ENCODE measurements around the gene CLN5. TPM values are rescaled to one million over a fixed set of nuclear protein-coding genes. Genes with fewer than 3 reads are reported as not detected.
A peak's percentile ranks its signal among the peaks of the same experiment; 100 is the strongest.

Gene CLN5
- polyA plus RNA-seq, 4 donors, result 4.0 to 39.8 (median 11.6) TPM

- H3K36me3 ChIP-seq (ENCODE audit: control insufficient read depth in 3 of 3, insufficient read depth in 2 of 3, low read depth in 1 of 3, low read length in 3 of 3), result no peaks in the 10 kb centered on the region
- no peaks in the 10 kb centered on the region for H3K9me3 ChIP-seq (ENCODE audit: control insufficient read depth in 2 of 2, insufficient read depth in 1 of 2, low read depth in 1 of 2, low read length in 1 of 2)
- H3K4me1 ChIP-seq (ENCODE audit: control insufficient read depth in 3 of 3, insufficient read depth in 2 of 3, low read depth in 1 of 3, low read length in 2 of 3), result peaks cover 0 to 4% (median 0%) of the 10 kb centered on the region in 3 donors
- FAIRE-seq (no peak), DNase-seq (no peak)
- H3K27ac ChIP-seq (ENCODE audit: low read depth in 1 of 3, low read length in 2 of 3), result no peak overlapping the region
- H3K27me3 ChIP-seq (ENCODE audit: control insufficient read depth in 3 of 3, insufficient read depth in 3 of 3, low read length in 3 of 3), result peaks cover 0 to 15% (median 0%) of the 10 kb centered on the region in 3 donors
- H3K4me3 ChIP-seq (ENCODE audit: low read depth in 1 of 3, low read length in 3 of 3), result no peak overlapping the region
- WGBS, 3 donors, result 39 to 48% (median 44%) methylated on average over 6 of the region's 6 CpGs
Observed at GRCh38 chr13:76982061-76982460, 9.8 kb upstream of the CLN5 start.

DNA sequence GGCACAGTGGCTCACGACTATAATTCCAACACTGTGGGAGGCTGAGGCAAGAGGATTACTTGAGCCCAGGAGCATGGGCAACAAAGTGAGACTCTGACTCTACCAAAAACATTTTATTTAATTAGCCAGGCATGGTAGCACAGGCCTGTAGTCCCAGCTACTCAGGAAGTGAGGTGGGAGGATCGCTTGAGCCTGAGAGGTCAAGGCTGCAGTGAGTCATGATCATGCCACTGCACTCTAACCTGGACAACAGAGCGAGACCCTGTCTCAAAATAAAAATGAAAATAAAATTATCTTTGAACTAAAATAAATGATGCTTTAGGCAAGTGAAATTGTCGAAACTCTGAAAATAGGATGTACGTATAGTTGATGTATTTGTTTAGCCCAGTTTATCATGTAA is 8.2 kb upstream of the CLN5 start:
- H3K4me3 ChIP-seq (ENCODE audit: low read depth in 1 of 3, low read length in 3 of 3), result no peak overlapping the region
- H3K27me3 ChIP-seq (ENCODE audit: control insufficient read depth in 3 of 3, insufficient read depth in 3 of 3, low read length in 3 of 3), result peaks cover 0 to 15% (median 0%) of the 10 kb centered on the region in 3 donors
- no peak for DNase-seq
- H3K9me3 ChIP-seq (ENCODE audit: control insufficient read depth in 2 of 2, insufficient read depth in 1 of 2, low read depth in 1 of 2, low read length in 1 of 2), result no peaks in the 10 kb centered on the region
- H3K27ac ChIP-seq (ENCODE audit: low read depth in 1 of 3, low read length in 2 of 3), result no peak overlapping the region
- 67 to 76% (median 73%) methylated on average over 5 of the region's 5 CpGs for WGBS, 3 donors
- peaks cover 0 to 4% (median 0%) of the 10 kb centered on the region in 3 donors for H3K4me1 ChIP-seq (ENCODE audit: control insufficient read depth in 3 of 3, insufficient read depth in 2 of 3, low read depth in 1 of 3, low read length in 2 of 3)
- FAIRE-seq, result no peak
- H3K36me3 ChIP-seq (ENCODE audit: control insufficient read depth in 3 of 3, insufficient read depth in 2 of 3, low read depth in 1 of 3, low read length in 3 of 3), result no peaks in the 10 kb centered on the region

- peak in 1 of 2 donors; percentile 68 for DNase-seq
- no peak for FAIRE-seq
- WGBS, 3 donors, result 28 to 47% (median 32%) methylated on average over 15 of the region's 15 CpGs
- Histone ChIP-seq H3K4me3 (ENCODE audit: low read depth in 1 of 3, low read length in 3 of 3) (peak overlapping the region in 2 of 3 donors; percentile 61 to 69), H3K36me3 (ENCODE audit: control insufficient read depth in 3 of 3, insufficient read depth in 2 of 3, low read depth in 1 of 3, low read length in 3 of 3) (peaks cover 2 to 3% (median 3%) of the 10 kb centered on the region in 3 donors), H3K9me3 (ENCODE audit: control insufficient read depth in 2 of 2, insufficient read depth in 1 of 2, low read depth in 1 of 2, low read length in 1 of 2) (no peaks in the 10 kb centered on the region), H3K4me1 (ENCODE audit: control insufficient read depth in 3 of 3, insufficient read depth in 2 of 3, low read depth in 1 of 3, low read length in 2 of 3) (peaks cover 1 to 12% (median 4%) of the 10 kb centered on the region in 3 donors), H3K27me3 (ENCODE audit: control insufficient read depth in 3 of 3, insufficient read depth in 3 of 3, low read length in 3 of 3) (no peaks in the 10 kb centered on the region), H3K27ac (ENCODE audit: low read depth in 1 of 3, low read length in 2 of 3) (peak overlapping the region; percentile 80 to 97 (median 85))
Observed at GRCh38 chr13:76991432-76991795, 467 bp upstream of the CLN5 start.

GRCh38 chr13:76992548-76993001 is 694 bp downstream of the CLN5 start:
- Histone ChIP-seq H3K4me1 (ENCODE audit: control insufficient read depth in 3 of 3, insufficient read depth in 2 of 3, low read depth in 1 of 3, low read length in 2 of 3) (peaks cover 1 to 12% (median 4%) of the 10 kb centered on the region in 3 donors), H3K27ac (ENCODE audit: low read depth in 1 of 3, low read length in 2 of 3) (peak overlapping the region; percentile 80 to 97 (median 85)), H3K27me3 (ENCODE audit: control insufficient read depth in 3 of 3, insufficient read depth in 3 of 3, low read length in 3 of 3) (no peaks in the 10 kb centered on the region), H3K4me3 (ENCODE audit: low read depth in 1 of 3, low read length in 3 of 3) (peak overlapping the region; percentile 61 to 83 (median 69)), H3K9me3 (ENCODE audit: control insufficient read depth in 2 of 2, insufficient read depth in 1 of 2, low read depth in 1 of 2, low read length in 1 of 2) (no peaks in the 10 kb centered on the region), H3K36me3 (ENCODE audit: control insufficient read depth in 3 of 3, insufficient read depth in 2 of 3, low read depth in 1 of 3, low read length in 3 of 3) (peaks cover 2 to 7% (median 3%) of the 10 kb centered on the region in 3 donors)
- DNase-seq, result no peak
- FAIRE-seq, result no peak
- WGBS, 3 donors, result 0 to 2% (median 2%) methylated on average over 20 of the region's 20 CpGs

DNA sequence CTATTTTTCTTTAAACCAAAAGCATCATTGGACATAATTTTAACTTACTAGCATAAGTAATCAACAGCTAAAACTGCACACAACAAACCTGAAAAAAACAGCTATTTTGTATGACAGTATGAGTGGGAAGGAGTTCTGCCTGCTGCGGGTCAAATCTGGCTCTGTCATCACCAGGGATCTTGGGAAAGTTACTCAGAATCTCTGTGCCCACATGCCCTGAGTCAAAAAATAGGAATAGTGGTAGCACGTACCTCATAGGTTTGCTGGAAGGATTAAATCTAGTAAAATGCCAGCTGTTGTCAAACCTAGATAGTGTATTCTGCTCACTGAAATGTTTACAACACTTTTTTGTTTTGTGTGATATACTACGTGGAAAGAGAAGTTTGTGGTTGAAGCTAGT is 1.1 kb downstream of the CLN5 start:
- WGBS, 3 donors, result 36 to 58% (median 44%) methylated on average over 3 of the region's 3 CpGs
- H3K27me3 ChIP-seq (ENCODE audit: control insufficient read depth in 3 of 3, insufficient read depth in 3 of 3, low read length in 3 of 3), result no peaks in the 10 kb centered on the region
- no peaks in the 10 kb centered on the region for H3K9me3 ChIP-seq (ENCODE audit: control insufficient read depth in 2 of 2, insufficient read depth in 1 of 2, low read depth in 1 of 2, low read length in 1 of 2)
- H3K36me3 ChIP-seq (ENCODE audit: control insufficient read depth in 3 of 3, insufficient read depth in 2 of 3, low read depth in 1 of 3, low read length in 3 of 3), result peaks cover 2 to 7% (median 3%) of the 10 kb centered on the region in 3 donors
- DNase-seq, result no peak
- H3K27ac ChIP-seq (ENCODE audit: low read depth in 1 of 3, low read length in 2 of 3), result peak overlapping the region in 2 of 3 donors; percentile 80 to 85
- no peak for FAIRE-seq
- peak overlapping the region in 2 of 3 donors; percentile 61 to 69 for H3K4me3 ChIP-seq (ENCODE audit: low read depth in 1 of 3, low read length in 3 of 3)
- peaks cover 1 to 12% (median 4%) of the 10 kb centered on the region in 3 donors for H3K4me1 ChIP-seq (ENCODE audit: control insufficient read depth in 3 of 3, insufficient read depth in 2 of 3, low read depth in 1 of 3, low read length in 2 of 3)

- DNase-seq, result no peak
- H3K4me1 ChIP-seq (ENCODE audit: control insufficient read depth in 3 of 3, insufficient read depth in 2 of 3, low read depth in 1 of 3, low read length in 2 of 3), result peaks cover 1 to 12% (median 4%) of the 10 kb centered on the region in 3 donors
- FAIRE-seq, result no peak
- no peaks in the 10 kb centered on the region for H3K9me3 ChIP-seq (ENCODE audit: control insufficient read depth in 2 of 2, insufficient read depth in 1 of 2, low read depth in 1 of 2, low read length in 1 of 2)
- peaks cover 2 to 7% (median 3%) of the 10 kb centered on the region in 3 donors for H3K36me3 ChIP-seq (ENCODE audit: control insufficient read depth in 3 of 3, insufficient read depth in 2 of 3, low read depth in 1 of 3, low read length in 3 of 3)
- H3K4me3 ChIP-seq (ENCODE audit: low read depth in 1 of 3, low read length in 3 of 3), result no peak overlapping the region
- no peak overlapping the region for H3K27ac ChIP-seq (ENCODE audit: low read depth in 1 of 3, low read length in 2 of 3)
- H3K27me3 ChIP-seq (ENCODE audit: control insufficient read depth in 3 of 3, insufficient read depth in 3 of 3, low read length in 3 of 3), result no peaks in the 10 kb centered on the region
- WGBS, 3 donors, result 77 to 84% (median 83%) methylated on average over 5 of the region's 5 CpGs
Observed at GRCh38 chr13:76993473-76993872, 1.6 kb downstream of the CLN5 start.

GRCh38 chr13:76994281-76994680 is 2.4 kb downstream of the CLN5 start:
- no peak overlapping the region for H3K27ac ChIP-seq (ENCODE audit: low read depth in 1 of 3, low read length in 2 of 3)
- no peak for FAIRE-seq
- H3K4me3 ChIP-seq (ENCODE audit: low read depth in 1 of 3, low read length in 3 of 3), result no peak overlapping the region

GRCh38 chr13:77000475-77000874 is 8.6 kb downstream of the CLN5 start:
- H3K36me3 ChIP-seq (ENCODE audit: control insufficient read depth in 3 of 3, insufficient read depth in 2 of 3, low read depth in 1 of 3, low read length in 3 of 3), result peaks cover 3 to 19% (median 11%) of the 10 kb centered on the region in 3 donors
- H3K9me3 ChIP-seq (ENCODE audit: control insufficient read depth in 2 of 2, insufficient read depth in 1 of 2, low read depth in 1 of 2, low read length in 1 of 2), result no peaks in the 10 kb centered on the region
- no peak overlapping the region for H3K4me3 ChIP-seq (ENCODE audit: low read depth in 1 of 3, low read length in 3 of 3)
- H3K27me3 ChIP-seq (ENCODE audit: control insufficient read depth in 3 of 3, insufficient read depth in 3 of 3, low read length in 3 of 3), result no peaks in the 10 kb centered on the region
- no peak overlapping the region for H3K27ac ChIP-seq (ENCODE audit: low read depth in 1 of 3, low read length in 2 of 3)
- FAIRE-seq, result no peak
- peaks cover 0 to 2% (median 0%) of the 10 kb centered on the region in 3 donors for H3K4me1 ChIP-seq (ENCODE audit: control insufficient read depth in 3 of 3, insufficient read depth in 2 of 3, low read depth in 1 of 3, low read length in 2 of 3)
- 51 to 69% (median 60%) methylated on average over 1 of the region's 1 CpG for WGBS, 3 donors
- DNase-seq, result no peak

More at GRCh38 chr13:76994281-76994680, 2.4 kb downstream of the CLN5 start:
- Histone ChIP-seq H3K9me3 (ENCODE audit: control insufficient read depth in 2 of 2, insufficient read depth in 1 of 2, low read depth in 1 of 2, low read length in 1 of 2) (no peaks in the 10 kb centered on the region), H3K4me1 (ENCODE audit: control insufficient read depth in 3 of 3, insufficient read depth in 2 of 3, low read depth in 1 of 3, low read length in 2 of 3) (peaks cover 1 to 12% (median 4%) of the 10 kb centered on the region in 3 donors), H3K36me3 (ENCODE audit: control insufficient read depth in 3 of 3, insufficient read depth in 2 of 3, low read depth in 1 of 3, low read length in 3 of 3) (peaks cover 2 to 8% (median 3%) of the 10 kb centered on the region in 3 donors), H3K27me3 (ENCODE audit: control insufficient read depth in 3 of 3, insufficient read depth in 3 of 3, low read length in 3 of 3) (no peaks in the 10 kb centered on the region)
- WGBS, 3 donors, result 96 to 100% (median 97%) methylated on average over 3 of the region's 3 CpGs
- DNase-seq, result no peak

- peaks cover 3 to 17% (median 9%) of the 10 kb centered on the region in 3 donors for H3K36me3 ChIP-seq (ENCODE audit: control insufficient read depth in 3 of 3, insufficient read depth in 2 of 3, low read depth in 1 of 3, low read length in 3 of 3)
- DNase-seq (no peak), FAIRE-seq (no peak)
- WGBS, 3 donors, result 62 to 69% (median 65%) methylated on average over 4 of the region's 4 CpGs
- no peak overlapping the region for H3K4me3 ChIP-seq (ENCODE audit: low read depth in 1 of 3, low read length in 3 of 3)
- no peak overlapping the region for H3K27ac ChIP-seq (ENCODE audit: low read depth in 1 of 3, low read length in 2 of 3)
- H3K4me1 ChIP-seq (ENCODE audit: control insufficient read depth in 3 of 3, insufficient read depth in 2 of 3, low read depth in 1 of 3, low read length in 2 of 3), result peaks cover 0 to 2% (median 0%) of the 10 kb centered on the region in 3 donors
- no peaks in the 10 kb centered on the region for H3K27me3 ChIP-seq (ENCODE audit: control insufficient read depth in 3 of 3, insufficient read depth in 3 of 3, low read length in 3 of 3)
- no peaks in the 10 kb centered on the region for H3K9me3 ChIP-seq (ENCODE audit: control insufficient read depth in 2 of 2, insufficient read depth in 1 of 2, low read depth in 1 of 2, low read length in 1 of 2)
Observed at GRCh38 chr13:77001540-77001939, 9.7 kb downstream of the CLN5 start.

Data from small intestine (tissue), 7 donors.